Measurements from ENCODE around the gene CLIP2.
"Not testable (repeated sequence)": the region's sequence is repeated elsewhere in the genome, so short reads cannot be mapped to it uniquely, and the experiment has no call there.

CLIP2 gene

GRCh38 chr7:74400420-74401136 is 111.4 kb downstream of the CLIP2 start:
- TF ChIP-seq CTCF (IDR thresholded peaks at IDR 0.05; ENCODE audit: control insufficient read depth, extremely low read depth, insufficient read depth): no peak
- H3K4me3 ChIP-seq (ENCODE audit: low read depth, low read length): no peak overlapping the region
- DNase-seq (ENCODE audit: low read depth): no peak

GRCh38 chr7:74401137-74401859 is 112.1 kb downstream of the CLIP2 start:
- TF ChIP-seq CTCF (IDR thresholded peaks at IDR 0.05; ENCODE audit: control insufficient read depth, extremely low read depth, insufficient read depth): peak; percentile 95
- H3K4me3 ChIP-seq (ENCODE audit: low read depth, low read length): no peak overlapping the region
- DNase-seq (ENCODE audit: low read depth): no peak

GRCh38 chr7:74402668-74403067 is 113.5 kb downstream of the CLIP2 start:
- not testable (repeated sequence) for DNase-seq (ENCODE audit: low read depth)

GRCh38 chr7:74403521-74404387 is 114.5 kb downstream of the CLIP2 start:
- TF ChIP-seq CTCF (IDR thresholded peaks at IDR 0.05; ENCODE audit: control insufficient read depth, extremely low read depth, insufficient read depth): no peak
- DNase-seq (ENCODE audit: low read depth): no peak

More at GRCh38 chr7:74402668-74403067, 113.5 kb downstream of the CLIP2 start:
- H3K4me3 ChIP-seq (ENCODE audit: low read depth, low read length): not testable (repeated sequence)

GRCh38 chr7:74404388-74404700 is 115.1 kb downstream of the CLIP2 start:
- no peak for TF ChIP-seq CTCF (IDR thresholded peaks at IDR 0.05; ENCODE audit: control insufficient read depth, extremely low read depth, insufficient read depth)
- DNase-seq (ENCODE audit: low read depth): no peak
- no peak overlapping the region for H3K4me3 ChIP-seq (ENCODE audit: low read depth, low read length)

More at GRCh38 chr7:74403521-74404387, 114.5 kb downstream of the CLIP2 start:
- H3K4me3 ChIP-seq (ENCODE audit: low read depth, low read length): no peak overlapping the region

GRCh38 chr7:74404741-74405140 is 115.5 kb downstream of the CLIP2 start:
- H3K4me3 ChIP-seq (ENCODE audit: low read depth, low read length): no peak overlapping the region
- no peak for DNase-seq (ENCODE audit: low read depth)
- TF ChIP-seq CTCF (IDR thresholded peaks at IDR 0.05; ENCODE audit: control insufficient read depth, extremely low read depth, insufficient read depth): no peak
